Right forelimb (tissue), 1 donor: ENCODE data around the gene PLOD3.

ENCODE experiments used
- DNase-seq: peaks from one replicate; pipeline ENCODE4 v3.0.0-alpha.2; 2018

PLOD3 gene

DNA sequence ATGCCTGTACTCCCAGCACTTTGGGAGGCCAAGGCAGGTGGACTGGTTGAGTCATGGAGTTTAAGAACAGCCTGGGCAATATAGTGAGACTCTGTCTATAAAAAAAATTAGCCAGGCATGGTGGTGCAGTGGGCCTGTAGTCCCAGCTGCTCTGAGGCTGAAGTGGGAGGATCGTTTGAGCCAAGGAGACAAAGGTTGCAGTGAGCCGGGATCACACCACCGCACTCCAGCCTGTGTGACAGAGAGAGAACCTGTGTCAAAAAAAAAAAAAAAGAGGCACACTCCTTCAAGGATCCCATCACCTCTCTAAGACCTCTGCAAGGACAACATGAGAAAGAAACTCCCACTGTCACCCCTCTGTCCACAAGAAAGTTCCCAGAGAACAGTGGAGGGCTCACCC, 41.7 kb downstream of the PLOD3 start:
- DNase-seq, result no peak

DNA sequence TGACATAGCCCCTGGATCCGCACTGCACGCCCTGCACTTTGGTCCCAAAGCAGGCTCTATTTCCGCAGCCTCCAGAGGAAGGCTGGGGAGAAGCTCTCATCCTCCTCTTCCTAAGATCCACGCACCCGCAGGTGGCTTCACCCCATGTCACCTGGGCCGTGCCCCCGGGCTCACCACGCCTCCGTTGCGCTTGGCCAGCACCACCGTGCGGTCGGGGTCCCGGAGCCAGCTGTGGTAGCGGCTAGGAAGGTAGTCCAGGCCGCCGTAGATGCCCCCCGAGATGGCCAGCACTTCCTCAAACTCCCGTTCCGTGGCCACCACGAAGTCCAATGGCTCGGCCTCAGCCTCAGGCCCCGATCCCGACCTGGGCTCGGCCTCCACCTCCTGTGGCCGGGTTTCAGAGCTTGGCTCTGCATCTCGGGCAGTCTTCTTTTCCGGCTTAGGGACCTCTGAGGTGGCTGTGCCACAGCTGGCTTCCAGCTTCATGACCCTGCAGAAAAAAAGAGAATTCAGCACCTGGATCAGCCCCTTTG, 43.0 kb downstream of the PLOD3 start:
- no peak for DNase-seq

DNA sequence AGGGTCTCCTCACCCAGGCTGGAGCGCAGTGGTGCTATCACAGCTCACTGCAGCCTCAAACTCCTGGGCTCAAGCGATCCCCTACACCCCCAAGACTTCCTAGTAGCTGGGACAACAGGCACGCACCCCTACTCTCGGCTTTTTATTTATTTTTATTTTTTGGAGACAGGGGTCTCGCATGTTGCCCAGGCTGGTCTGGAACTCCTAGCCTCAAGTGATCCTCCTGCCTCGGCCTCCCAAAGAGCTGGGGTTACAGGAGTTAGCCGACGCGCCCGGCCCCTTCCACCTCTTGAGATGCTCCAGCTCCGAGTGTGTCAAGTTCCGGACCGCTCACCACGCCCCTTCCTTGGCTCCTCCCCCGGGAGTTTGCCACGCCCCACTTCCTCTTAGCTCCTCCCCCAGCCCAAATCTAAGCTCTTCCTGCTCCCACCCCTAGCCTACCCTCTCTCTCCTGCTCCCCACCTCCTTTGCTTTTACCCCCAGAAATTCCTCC, 43.6 kb downstream of the PLOD3 start:
- no peak for DNase-seq

DNA sequence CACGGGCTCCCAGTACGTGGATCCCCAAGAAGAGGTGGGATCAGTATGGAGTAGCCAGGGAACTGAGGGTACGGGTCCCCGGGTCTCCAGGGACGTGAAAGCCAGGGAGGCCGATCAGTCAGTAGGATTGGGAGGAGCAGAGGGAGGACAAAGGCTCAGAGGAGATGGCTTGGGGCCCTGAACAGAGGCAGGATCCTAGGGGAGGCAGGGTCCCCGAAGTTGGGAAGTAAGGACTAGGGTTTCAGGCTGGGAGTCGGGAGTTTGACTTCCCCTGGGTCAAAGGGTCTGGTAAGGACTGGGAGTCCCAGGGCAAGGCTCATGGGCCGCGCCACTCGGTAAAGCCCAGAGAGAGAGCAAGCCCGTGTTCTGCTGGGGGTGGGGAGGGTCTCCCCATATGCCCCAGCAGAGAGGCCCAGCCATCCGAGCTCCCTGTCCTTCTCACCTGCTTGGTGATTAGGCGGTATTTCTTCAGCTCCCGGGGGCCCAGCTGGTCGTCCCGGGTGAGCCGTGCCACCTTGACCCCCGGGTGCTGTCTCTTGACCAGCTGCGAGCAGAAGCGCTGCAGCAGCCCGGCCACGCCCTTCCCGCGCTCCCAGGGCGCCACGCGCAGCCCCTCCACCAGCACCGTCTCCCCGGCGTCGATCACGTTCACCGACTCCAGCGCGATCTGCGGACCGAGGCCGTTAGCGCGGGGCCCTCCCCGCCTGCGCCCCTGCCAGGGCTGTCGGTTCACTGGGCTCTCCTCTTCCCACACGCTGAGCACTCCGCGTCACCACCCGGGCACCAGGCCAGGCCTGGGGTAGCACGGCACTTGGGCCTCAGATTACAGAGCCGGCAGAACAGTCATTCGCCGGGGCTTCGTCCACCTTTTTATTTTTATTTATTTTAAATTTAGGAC, 44.3 kb downstream of the PLOD3 start:
- DNase-seq, result no peak

DNA sequence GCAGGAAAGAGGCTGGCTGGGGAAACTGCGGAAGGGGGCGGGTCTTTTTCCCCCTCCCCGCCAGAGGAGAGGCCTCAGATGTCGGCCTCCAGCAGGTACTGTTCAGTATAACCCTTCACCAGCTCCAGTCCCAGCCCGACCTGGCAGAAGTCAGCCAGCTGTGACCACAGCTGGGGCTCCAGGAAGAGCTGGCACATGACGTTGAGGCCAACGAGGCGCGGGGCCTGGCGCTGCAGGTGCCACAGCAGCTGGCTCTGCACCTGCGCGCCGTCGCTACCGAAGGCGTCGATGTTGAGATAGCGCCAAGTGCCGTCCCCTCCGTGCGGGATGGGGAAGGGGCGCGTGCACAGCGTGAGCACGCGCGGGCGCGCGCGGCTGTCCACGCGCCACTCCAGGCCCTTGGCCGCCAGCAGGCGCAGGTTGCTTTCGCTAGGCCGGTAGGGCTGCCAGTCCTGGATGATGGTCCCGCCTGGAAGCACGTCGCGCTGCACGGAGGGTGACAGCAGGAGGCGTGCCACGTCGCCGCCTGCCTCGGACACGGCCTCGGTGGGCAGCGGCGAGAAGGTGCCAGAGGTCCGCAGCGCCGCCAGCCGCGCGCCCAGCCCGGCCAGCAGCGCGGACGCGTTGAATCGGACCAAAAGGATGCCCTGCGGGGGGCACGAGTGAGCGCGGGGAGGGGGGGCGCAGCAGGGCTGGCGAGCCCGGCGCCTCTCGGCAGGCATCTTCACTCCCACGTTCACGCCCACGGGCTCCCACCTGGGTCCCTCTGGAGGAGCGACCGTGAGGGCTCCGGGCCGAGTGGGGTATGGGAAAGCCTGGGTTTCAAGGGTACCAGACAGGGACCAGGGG, 45.2 kb downstream of the PLOD3 start:
- no peak for DNase-seq

DNA sequence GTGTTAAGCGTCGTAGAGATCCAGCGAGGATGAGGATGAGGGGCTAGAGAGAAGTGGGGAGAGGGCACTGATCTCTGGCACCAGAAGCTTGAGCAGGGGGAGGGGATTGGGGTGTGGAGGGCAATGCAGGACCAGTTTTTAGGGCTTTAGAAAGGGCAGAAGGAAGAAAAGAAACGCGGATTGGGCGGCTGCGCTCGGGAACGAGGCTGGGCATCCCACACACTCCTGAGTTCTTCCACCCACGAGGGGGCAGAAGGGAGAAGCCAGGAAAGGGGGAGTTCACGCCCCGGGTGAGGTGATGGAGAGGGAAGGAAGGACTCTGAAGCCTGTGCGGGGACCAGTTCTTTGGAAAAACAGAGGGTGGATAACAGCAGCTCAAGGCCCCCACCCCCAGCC, 45.9 kb downstream of the PLOD3 start:
- DNase-seq, result no peak

DNA sequence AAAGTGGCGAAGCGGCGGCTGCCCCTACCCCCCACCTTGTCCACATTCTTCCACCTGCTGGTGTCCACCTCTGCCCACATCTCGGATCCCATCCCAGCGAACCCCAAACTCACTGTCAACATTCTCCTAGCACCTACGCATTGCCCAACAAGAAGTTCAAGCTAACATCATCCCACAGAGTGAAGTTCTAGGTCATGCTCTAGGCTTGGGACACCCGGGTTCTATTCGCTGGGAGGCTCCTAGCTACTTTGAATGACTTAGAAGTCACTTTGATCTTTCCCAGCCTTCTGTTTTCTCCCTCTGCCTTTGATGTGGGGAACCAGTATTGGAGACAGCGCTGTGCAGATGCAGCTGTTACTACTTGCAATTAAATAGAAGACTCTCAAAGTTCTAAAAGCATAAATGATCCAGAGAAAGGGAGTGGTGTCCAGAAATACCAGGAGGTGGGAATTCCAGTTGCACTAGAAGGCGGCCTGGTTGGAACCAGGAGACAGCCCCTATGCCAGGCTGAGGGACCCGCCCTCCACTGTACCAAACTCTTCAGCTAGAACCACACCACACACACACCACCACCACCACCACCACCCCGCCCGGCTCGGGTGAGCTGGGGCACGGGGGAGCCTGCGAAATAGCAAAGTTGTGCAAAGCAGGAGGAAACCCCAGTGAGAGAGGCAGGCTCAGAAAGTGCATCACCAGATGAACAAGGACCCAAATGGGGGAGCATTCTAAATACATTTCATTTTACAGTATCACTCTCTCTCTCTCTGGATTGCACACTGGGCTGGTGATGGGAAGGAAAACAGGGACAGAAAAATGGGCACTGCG, 46.6 kb downstream of the PLOD3 start:
- no peak for DNase-seq

DNA sequence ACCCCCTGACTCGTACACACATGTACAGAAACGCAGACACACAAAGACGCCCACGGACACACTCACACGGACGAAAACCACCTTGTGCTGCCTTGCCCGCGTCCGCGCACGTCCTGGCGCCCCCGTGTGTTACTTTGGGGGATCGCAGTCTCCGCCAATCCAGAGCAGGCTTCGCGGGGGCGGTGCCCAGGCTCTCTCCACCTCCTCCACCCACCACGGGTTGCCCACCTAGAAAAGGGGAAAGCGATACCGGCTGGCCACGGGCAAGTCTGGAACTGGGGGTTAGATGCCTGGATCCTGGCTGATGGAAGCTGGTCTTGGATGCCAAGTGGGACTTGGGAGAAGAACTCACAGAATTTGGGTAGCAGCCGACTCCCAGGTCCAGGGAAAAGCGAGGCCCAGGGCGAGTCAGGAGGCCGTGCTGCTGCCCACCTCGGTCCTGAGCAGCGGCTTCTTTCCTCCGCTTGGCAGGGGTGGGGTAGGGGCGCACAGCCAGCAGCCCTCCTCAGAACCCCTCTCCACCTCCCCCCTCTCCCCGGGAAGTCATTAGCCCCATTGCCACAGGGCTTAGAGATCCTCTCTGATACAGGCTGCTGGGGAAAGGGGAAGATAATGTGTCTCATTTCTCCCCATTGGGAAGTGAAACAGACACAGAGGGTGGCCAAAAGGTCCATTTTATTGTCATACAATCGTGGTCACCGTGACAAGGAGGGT, 47.4 kb downstream of the PLOD3 start:
- peak; percentile 80 for DNase-seq

DNA sequence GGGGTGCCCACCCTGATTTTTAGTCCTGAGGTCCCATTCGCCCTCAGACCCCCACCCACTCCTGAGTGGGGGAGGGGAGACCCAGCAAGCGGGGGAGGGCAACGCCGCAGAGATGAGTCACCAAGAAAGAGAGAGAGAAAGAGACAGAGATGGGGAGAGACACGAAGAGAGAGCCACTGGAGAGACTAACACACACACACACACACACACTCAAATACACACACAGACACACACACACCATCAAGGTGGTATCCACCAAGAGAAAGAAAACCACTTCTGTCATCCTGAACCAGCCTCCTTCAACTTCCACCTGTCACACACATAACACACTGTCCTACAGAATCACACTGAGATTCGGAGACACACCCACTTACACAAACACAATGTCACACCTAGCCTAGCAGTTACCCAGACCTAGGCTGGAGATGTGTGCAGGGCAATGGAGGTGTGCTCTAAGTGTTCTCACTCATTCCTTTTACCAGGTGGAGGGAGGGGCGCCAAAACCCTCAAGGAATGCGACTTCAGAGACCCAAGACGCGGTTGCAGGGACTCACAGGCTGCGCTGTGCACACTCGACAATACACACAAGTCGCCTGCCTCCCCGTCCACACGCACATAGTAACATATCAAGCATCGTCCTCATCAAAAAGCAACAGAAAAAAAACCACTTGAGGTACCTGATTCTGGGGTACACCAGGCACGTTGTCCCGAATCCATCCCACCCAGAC, 48.1 kb downstream of the PLOD3 start:
- no peak for DNase-seq

DNA sequence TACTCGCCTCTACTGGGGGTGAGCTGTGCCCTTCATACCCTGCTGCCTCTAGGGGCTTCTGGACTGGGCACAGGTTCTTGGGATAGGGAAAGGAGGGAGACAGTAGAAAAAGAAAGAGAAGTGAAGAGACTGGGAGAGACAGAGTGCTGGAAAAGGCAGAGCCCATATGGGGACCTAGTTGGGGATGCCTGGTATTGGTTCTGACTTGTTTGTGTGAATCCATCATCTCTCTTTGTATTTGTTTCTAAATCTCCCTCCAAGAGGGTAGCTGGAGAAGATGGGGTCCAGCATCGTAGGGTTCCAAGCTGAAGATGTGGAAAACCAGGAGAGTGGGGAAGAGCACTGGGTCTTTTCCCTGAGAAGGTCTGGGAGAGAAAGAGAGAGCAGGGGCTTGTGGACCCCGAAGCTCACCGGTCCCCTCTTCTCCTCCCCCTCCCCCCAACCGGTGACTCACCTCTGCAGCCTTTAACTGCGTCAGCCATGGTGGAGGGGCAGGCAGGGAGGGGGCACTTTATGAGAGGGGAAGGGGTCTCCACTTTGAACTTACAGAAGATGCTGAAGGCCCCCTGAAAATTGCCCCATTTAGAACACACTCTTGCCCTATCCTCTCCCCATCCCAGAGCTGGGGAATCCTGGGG, 48.9 kb downstream of the PLOD3 start:
- no peak for DNase-seq

DNA sequence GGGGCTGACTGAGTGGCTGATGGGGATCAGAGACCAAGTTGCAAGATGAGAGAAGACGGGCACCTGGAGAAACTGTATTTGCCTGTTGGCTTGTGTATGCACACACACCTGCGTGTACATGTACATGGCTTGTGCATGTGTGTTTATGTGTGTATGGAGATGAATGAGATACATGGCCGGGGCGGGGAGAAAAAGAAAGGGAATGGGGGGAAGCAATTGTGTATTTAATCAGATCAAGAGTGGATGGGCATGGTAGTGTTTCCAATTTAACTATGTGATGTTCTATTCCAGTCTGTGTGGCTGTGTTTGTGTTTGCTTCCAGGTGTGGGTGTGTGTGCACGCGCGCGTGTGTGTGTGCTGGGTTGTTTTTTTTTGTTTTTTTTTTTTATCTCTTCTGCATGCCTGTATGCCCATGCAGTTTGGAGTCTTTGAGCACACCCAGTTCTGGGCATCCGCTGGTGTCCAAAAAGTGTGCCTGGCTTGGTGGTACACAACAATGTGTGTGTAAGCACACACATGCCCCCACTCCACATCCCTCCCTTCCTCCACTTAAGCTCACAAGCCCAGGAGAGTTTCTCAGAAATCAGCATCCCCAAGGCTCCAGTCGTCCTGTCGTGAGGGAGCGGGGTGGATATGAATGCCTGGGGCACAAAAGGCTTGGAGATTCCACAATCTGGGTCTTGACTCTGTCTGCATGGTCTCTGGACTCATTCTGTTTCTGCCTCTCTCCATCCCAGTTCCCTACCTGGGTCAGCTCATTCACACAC, 49.6 kb downstream of the PLOD3 start:
- no peak for DNase-seq

DNA sequence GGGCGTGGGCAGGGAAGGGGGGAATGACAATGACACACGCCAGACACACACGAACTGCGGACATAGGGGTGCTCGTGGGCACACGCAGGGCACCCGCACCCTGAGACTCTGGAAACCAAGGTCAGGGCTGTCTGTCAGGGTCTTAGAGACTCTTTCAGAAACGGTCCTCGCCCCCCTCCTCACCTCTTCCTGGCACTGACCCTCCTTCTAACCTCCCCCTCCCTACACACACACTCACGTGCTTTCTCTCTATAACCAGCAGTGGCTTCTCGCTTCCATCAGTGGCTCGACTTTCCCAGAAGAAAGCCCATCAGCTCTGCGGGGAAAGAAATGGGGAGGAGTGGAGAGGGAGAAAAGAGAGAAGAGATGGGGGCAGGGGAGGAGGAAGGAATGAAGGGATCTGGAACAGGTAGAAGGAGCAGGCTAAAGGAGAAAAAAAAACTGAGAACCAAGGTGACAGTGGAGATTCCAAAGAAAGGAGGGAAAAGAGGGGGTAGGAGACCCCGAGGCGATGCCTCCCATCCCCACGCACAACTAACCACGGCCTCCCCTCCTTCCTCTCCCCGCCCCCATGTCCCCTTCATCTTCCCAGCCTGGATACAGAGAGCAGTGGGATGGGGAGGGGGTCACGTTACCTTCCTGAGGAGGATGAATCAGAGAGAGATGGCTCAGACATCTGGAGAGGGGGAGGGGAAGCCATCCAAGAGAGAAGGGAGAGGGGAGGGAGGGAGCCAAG, 50.3 kb downstream of the PLOD3 start:
- DNase-seq, result no peak

DNA sequence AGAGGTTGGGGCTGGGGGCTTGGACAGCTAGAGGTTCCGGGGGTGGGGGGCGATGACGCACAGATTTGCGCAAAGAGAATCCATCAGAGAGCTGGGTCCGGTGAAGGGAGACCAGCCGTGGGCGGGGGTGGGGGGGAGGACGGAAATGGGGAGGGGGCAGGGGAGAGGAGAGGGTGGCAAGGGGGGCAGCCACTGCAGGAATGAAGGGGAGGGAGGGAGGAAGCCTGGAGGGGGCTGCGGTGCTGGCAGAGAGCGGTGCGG, 50.8 kb downstream of the PLOD3 start:
- no peak for DNase-seq

DNA sequence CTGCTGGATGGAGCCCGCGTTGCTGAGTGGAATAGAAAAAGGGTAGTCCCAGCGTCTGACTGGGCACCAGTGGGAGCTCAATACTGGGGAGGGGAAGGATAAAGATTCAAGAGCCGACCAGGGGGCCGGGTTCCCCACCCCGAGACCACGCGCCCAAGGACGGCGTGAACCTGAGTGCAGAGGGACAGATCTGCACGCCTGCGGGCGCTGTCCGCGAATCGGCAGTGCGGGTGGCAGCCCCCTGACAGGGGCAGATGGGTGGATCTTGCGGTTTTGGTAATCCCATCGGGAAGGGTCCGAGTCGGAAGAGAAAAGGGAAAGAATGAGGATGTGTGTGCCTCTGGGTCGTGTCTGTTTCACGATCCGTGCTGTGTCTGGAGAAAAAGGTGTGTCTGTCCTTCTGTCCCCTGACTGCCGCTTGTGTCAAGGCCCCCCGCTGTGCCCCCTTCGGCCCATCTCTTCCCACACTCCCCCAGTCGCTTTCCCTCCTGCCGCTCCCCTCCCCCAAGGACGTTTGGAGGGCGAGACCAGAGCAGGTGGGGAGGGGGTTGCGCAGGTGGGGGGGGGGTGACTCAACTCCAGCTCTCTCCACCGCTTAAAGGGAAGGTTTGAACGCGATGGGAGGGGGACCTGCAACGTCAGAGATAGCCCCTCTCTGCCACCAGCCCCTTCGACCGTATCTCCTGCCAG, 51.3 kb downstream of the PLOD3 start:
- DNase-seq, result no peak

DNA sequence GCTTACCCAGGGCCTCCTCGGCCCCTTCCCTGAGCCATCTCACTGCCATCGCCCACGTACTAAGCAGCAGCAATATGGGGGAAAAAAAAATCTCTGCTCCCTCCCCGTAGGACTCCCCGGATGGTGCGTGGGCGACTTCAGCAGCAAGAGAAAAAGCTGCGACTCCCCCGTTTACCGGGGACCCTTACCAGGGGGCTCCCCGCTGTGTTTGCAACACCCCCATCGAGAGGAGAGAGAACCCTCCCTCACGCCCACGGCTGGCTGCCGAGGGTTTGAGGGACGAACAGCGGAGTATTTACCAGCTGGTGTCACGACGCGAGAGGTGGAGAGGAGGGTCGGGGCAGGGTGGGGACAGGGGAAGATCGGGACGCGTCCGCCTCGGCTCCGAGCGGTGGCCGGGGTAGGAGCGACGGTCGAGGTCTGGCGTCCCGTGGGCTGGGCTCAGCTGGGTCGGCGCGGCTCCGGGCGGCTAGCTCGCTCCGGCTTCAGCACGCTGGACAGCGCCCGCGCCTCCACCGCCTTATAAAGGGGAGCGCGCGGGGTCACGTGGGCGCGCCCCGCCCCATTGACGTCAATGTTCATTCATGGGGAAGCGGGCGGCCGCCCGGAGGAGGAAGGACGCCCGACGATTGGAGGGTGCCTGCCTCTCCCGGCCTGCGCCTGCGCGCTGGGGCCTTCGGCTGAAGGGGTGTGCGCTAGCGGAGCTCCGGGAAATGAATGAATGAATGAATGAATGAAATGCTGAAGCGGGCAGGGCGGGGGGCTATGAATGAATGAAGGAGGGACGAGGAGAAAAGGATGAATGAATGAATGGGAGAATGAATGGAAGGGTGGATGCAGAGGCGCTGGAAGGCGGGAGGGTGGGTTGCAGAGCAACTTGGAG, 52.1 kb downstream of the PLOD3 start, which contains the start of gene VGF:
Gene VGF, minus strand, starts transcription at position 495 of the 883 bp plus-strand sequence. CDS start 726 bp downstream, outside the sequence.
- peak; percentile 92 for DNase-seq

DNA sequence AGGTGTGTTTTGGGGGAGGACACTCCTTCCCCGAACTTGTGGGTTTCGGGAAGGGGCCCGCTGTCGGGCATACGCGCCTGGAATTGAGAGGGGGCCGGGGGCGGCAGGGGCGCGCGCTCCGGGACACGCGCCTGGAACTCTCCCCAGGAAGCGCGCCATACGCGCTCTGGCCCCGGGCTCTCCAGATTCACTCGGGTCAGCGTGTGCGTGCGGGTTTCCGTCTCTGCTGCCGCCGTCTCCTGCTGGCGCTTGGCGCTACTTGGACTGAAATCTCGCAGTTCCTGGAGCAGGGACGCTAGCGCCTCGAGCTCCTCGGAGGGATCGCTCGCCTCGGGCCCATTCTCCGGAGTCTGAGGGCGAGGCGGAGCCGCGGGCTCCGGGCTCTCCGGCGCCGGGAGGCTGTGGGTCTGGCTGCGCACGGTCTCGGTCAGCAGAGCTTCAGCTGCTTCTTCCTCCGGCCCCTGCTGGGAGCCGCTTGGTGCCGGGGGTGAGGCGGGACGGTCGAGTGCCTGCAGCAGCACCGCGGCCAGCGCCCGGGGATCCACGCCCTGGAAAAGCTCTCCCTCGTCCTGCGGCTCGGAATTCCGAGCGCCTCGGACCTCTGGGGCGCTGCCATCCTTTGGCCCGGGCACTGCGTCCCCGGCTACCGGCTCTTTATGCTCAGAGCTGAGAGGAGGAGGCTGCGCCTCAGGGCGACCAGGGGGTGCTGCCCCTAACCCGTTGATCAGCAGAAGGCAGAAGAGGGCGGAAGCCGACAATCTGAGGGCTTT, 53.1 kb downstream of the PLOD3 start:
- DNase-seq, result peak; percentile 71
